B cell (primary cell): ENCODE measurements around the gene CCDC85C. TPM values are rescaled to one million over a fixed set of nuclear protein-coding genes. Genes with fewer than 3 reads are reported as not detected.
"Not testable (repeated sequence)": the region's sequence is repeated elsewhere in the genome, so short reads cannot be mapped to it uniquely, and the experiment has no call there.

Experiments used
- ATAC-seq: fragments of 200-7000 bp; cut with Tn5 transposase; one replicate; pipeline ENCODE4 v1.10.0; 2021; ENCODE audit warnings: low read depth, mild to moderate bottlenecking, moderate number of reproducible peaks, moderate library complexity
- CTCF ChIA-PET: fragments of 350-600 bp; sonication (Branson Sonifier 250); formaldehyde crosslinking; loops from one replicate; lab custom pipeline; 2021; ENCODE audit warnings: antibody characterized with exemption, inconsistent platforms; lab: Charles Lee
- POLR2A ChIA-PET: fragments of 350-600 bp; sonication (Branson Sonifier 250); formaldehyde crosslinking; loops from one replicate; lab custom pipeline; 2021; ENCODE audit warnings: antibody characterized with exemption; lab: Charles Lee
- DNase-seq: peaks from one replicate; pipeline ENCODE4 v3.0.0; 2013
- H2AFZ ChIP-seq: 2 replicates; pipeline ENCODE4 v1.6.1; 2012; ENCODE audit warnings: mild to moderate bottlenecking, low read depth, low read length; ENCODE audit not compliant: insufficient read depth, poor library complexity, severe bottlenecking
- H3K27ac ChIP-seq, 2 donors: 1 replicate in 1 of 2; 2 replicates in 1 of 2; pipeline ENCODE4 v1.5.1; 2012 to 2013; ENCODE audit warnings: low read length in 2 of 2, mild to moderate bottlenecking in 2 of 2, moderate library complexity in 1 of 2
- H3K27me3 ChIP-seq, 4 experiments: fragments of 200-600 bp in 1 of 4; sonication (generic) in 1 of 4; replicated peaks in 1 of 4; 1 replicate in 2 of 4; 2 replicates in 2 of 4; pipeline versions ENCODE4 v1.6.1 to v1.7.0; 2013 to 2016; ENCODE audit warnings: low read length in 3 of 4, mild to moderate bottlenecking in 2 of 4, mixed read lengths in 1 of 4, moderate library complexity in 1 of 4; ENCODE audit not compliant: insufficient read depth in 4 of 4, control insufficient read depth in 3 of 4; ENCODE audit errors: control extremely low read depth in 1 of 4
- H3K36me3 ChIP-seq, 2 experiments: replicated peaks in 1 of 2; 1 replicate in 1 of 2; 2 replicates in 1 of 2; pipeline versions ENCODE4 v1.6.1 to v1.7.1; 2013; ENCODE audit warnings: low read length in 1 of 2; ENCODE audit not compliant: insufficient read depth in 2 of 2, control insufficient read depth in 1 of 2; ENCODE audit errors: control extremely low read depth in 1 of 2, extremely low read depth in 1 of 2
- H3K4me1 ChIP-seq, 2 donors: fragments of 200-600 bp in 1 of 2; sonication (generic) in 1 of 2; 1 replicate in 1 of 2; 2 replicates in 1 of 2; pipeline versions ENCODE4 v1.5.1 to v1.6.1; 2013 to 2017; ENCODE audit warnings: low read length in 2 of 2; ENCODE audit not compliant: control insufficient read depth in 2 of 2, insufficient read depth in 2 of 2
- H3K4me2 ChIP-seq: replicated peaks from 2 replicates; pipeline ENCODE3; 2012; ENCODE audit warnings: mild to moderate bottlenecking, low read depth, low read length; ENCODE audit not compliant: poor library complexity, severe bottlenecking
- H3K4me3 ChIP-seq, 5 experiments: fragments of 200-600 bp in 1 of 5; sonication (generic) in 1 of 5; 1 replicate in 3 of 5; 2 replicates in 2 of 5; pipeline versions ENCODE4 v1.5.1 to v1.7.0; 2011 to 2016; ENCODE audit warnings: low read length in 4 of 5, mild to moderate bottlenecking in 4 of 5, low read depth in 2 of 5, control low read depth in 1 of 5, moderate library complexity in 1 of 5; ENCODE audit not compliant: insufficient read depth in 1 of 5; ENCODE audit errors: control extremely low read depth in 1 of 5, extremely low read depth in 1 of 5
- H3K79me2 ChIP-seq: fragments of 200-600 bp; sonication (generic); one replicate; pipeline ENCODE4 v1.6.0; 2016; ENCODE audit warnings: low read length; ENCODE audit not compliant: control insufficient read depth, insufficient read depth
- H3K9ac ChIP-seq: fragments of 200-600 bp; sonication (generic); 2 replicates; pipeline ENCODE4 v1.6.1; 2017; ENCODE audit warnings: mild to moderate bottlenecking, low read length, moderate library complexity
- H3K9me3 ChIP-seq, 3 donors: one replicate each; pipeline versions ENCODE4 v1.6.1 to v1.7.1; 2013; ENCODE audit warnings: low read length in 2 of 3; ENCODE audit not compliant: control insufficient read depth in 2 of 3, insufficient read depth in 1 of 3; ENCODE audit errors: control extremely low read depth in 1 of 3
- H4K20me1 ChIP-seq: 2 replicates; pipeline ENCODE4 v1.6.0; 2012; ENCODE audit warnings: mild to moderate bottlenecking, low read length; ENCODE audit not compliant: insufficient read depth, control insufficient read depth, poor library complexity, severe bottlenecking
- H3K27ac Mint-ChIP-seq: one replicate; pipeline ENCODE4 v1.8.0; 2021; ENCODE audit warnings: mixed read lengths
- H3K27me3 Mint-ChIP-seq: one replicate; pipeline ENCODE4 v1.8.0; 2021; ENCODE audit warnings: mixed read lengths
- H3K4me1 Mint-ChIP-seq: one replicate; pipeline ENCODE4 v1.8.0; 2021; ENCODE audit warnings: mixed read lengths
- H3K4me3 Mint-ChIP-seq: one replicate; pipeline ENCODE4 v1.8.0; 2021; ENCODE audit warnings: mixed read lengths
- H3K9me3 Mint-ChIP-seq: one replicate; pipeline ENCODE4 v1.8.0; 2022; ENCODE audit warnings: mixed read lengths; ENCODE audit not compliant: insufficient read depth
- EZH2 ChIP-seq: IDR thresholded peaks from 2 replicates; pipeline ENCODE4 v1.6.1; 2012; ENCODE audit warnings: borderline replicate concordance, low read depth, mild to moderate bottlenecking, moderate library complexity, low read length; ENCODE audit not compliant: insufficient read depth, poor library complexity, severe bottlenecking
- WGBS: methylation state at CpG from one replicate; pipeline ENCODE4 v1.1.5; 2013; ENCODE audit warnings: missing lambda C conversion rate; ENCODE audit not compliant: insufficient coverage; 5-methylcytosine and 5-hydroxymethylcytosine counted together
- intact Hi-C: fragments of 100-400 bp; cut with micrococcal nuclease; formaldehyde crosslinking; loops from one replicate; pipeline ENCODE4 v1.10.0; 2022
- polyA plus RNA-seq: library from polyadenylated mRNA; depleted of rRNA; stranded (reverse); fragments of >200 nt; gene quantifications from 2 replicates; pipeline ENCODE4 v1.2.3, GENCODE V29; 2012
- total RNA-seq, 2 donors: library from RNA; stranded (reverse); fragments of 120-200 nt in 1 of 2; gene quantifications; 1 replicate in 1 of 2; 2 replicates in 1 of 2; pipeline versions ENCODE4 v1.2.3 to v1.2.4, GENCODE V29; 2013 to 2022
- TF ChIP-seq, protein P1 (sequence below): fragments of 200-600 bp; IDR thresholded peaks from one replicate; pipeline ENCODE4 v1.8.0; 2022; ENCODE audit warnings: antibody characterized with exemption, mild to moderate bottlenecking

The CCDC85C gene
- total and polyA plus RNA-seq, 2 donors (not counting 1 experiment from before 2014, with no cell fraction given), result 0.52 to 2.7 TPM

DNA sequence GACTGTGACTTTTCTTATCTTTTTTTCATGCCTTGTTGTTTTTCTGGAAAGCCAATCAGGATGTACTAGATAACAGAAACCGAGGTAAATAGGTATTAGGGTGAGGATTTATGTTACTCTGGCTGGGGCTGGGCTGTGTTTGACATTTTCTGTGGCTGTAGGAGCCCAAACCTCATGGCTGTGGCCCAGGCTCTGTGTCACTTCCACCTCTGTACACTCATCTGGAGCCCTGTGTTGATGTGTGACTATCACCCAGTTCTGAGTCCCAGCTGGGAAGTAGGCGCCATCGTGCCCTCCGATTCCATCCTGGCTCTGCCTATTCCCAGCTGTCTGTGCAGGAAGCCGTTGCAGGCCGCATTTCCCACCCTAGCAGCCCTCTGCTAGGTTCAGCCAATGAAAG is 39.3 kb upstream of the CCDC85C start:
- H3K27me3 Mint-ChIP-seq, result peaks cover 13% of the 10 kb centered on the region
- peaks cover 3% of the 10 kb centered on the region in 2 donors for H3K4me1 ChIP-seq
- H3K79me2 ChIP-seq, result no peaks in the 10 kb centered on the region
- no peak overlapping the region for H3K4me3 Mint-ChIP-seq
- no peak overlapping the region for H3K27ac Mint-ChIP-seq
- intact Hi-C loops, result no loop called here
- no peak for ATAC-seq
- H4K20me1 ChIP-seq, result no peaks in the 10 kb centered on the region
- peaks cover 0 to 6% (median 0%) of the 10 kb centered on the region in 3 donors for H3K9me3 ChIP-seq
- ChIA-PET CTCF (no interaction called here), POLR2A (no interaction called here)
- H2AFZ ChIP-seq, result no peak overlapping the region
- peaks cover 5% of the 10 kb centered on the region for H3K4me1 Mint-ChIP-seq
- H3K36me3 ChIP-seq, result no peaks in the 10 kb centered on the region
- no peak overlapping the region for H3K4me2 ChIP-seq
- WGBS, result 58% methylated on average over 6 of the region's 6 CpGs
- TF ChIP-seq EZH2, result no peak
- TF ChIP-seq, protein P1, sequence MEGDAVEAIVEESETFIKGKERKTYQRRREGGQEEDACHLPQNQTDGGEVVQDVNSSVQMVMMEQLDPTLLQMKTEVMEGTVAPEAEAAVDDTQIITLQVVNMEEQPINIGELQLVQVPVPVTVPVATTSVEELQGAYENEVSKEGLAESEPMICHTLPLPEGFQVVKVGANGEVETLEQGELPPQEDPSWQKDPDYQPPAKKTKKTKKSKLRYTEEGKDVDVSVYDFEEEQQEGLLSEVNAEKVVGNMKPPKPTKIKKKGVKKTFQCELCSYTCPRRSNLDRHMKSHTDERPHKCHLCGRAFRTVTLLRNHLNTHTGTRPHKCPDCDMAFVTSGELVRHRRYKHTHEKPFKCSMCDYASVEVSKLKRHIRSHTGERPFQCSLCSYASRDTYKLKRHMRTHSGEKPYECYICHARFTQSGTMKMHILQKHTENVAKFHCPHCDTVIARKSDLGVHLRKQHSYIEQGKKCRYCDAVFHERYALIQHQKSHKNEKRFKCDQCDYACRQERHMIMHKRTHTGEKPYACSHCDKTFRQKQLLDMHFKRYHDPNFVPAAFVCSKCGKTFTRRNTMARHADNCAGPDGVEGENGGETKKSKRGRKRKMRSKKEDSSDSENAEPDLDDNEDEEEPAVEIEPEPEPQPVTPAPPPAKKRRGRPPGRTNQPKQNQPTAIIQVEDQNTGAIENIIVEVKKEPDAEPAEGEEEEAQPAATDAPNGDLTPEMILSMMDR, result no peak
- DNase-seq, result no peak
- H3K9ac ChIP-seq, result no peak overlapping the region
- H3K9me3 Mint-ChIP-seq, result no peaks in the 10 kb centered on the region
- no peak overlapping the region for H3K27ac ChIP-seq
- no peak overlapping the region for H3K4me3 ChIP-seq
- H3K27me3 ChIP-seq, result peaks cover 0 to 29% (median 8%) of the 10 kb centered on the region in 4 experiments

DNA sequence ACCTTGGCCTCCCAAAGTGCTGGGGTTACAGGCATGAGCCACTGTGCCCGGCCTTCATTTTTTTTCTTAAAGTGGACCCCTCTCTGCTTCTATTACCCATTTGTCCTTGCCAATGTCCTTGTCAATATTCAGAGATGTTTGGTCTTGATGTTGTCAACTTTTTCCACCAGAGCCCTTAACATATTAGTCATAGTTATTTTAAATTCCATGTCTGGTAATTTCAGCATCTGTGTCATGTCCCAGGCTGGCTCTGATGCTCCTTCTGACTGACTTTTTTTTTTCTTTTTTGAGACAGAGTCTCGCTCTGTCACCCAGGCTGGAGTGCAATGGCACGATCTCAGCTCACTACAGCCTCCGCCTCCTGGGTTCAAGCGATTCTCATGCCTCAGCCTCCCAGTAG is 38.8 kb upstream of the CCDC85C start:
- H3K27ac Mint-ChIP-seq, H3K4me3 Mint-ChIP-seq: not testable (repeated sequence)

More for the DNA sequence above, 38.8 kb upstream of the CCDC85C start:
- H3K79me2 ChIP-seq, H3K4me2 ChIP-seq, DNase-seq, H3K9me3 ChIP-seq, CTCF ChIA-PET, H2AFZ ChIP-seq, H3K9ac ChIP-seq, H4K20me1 ChIP-seq, ATAC-seq, H3K4me3 ChIP-seq, H3K27ac ChIP-seq, POLR2A ChIA-PET, H3K4me1 ChIP-seq, H3K36me3 ChIP-seq, intact Hi-C loops, H3K4me1 Mint-ChIP-seq, H3K9me3 Mint-ChIP-seq, H3K27me3 Mint-ChIP-seq: not testable (repeated sequence)
- peaks cover 0 to 27% (median 8%) of the 10 kb centered on the region in 4 experiments for H3K27me3 ChIP-seq
- 100% methylated on average over 1 of the region's 5 CpGs for WGBS
